Left ventricle myocardium superior (tissue), 1 donor: ENCODE results near the gene GALNTL6. TPM values are rescaled to one million over a fixed set of nuclear protein-coding genes. Genes with fewer than 3 reads are reported as not detected.

Experiments
- ATAC-seq: fragments of 200-7000 bp; cut with Tn5 transposase; one replicate; pipeline ENCODE4 v1.9.1; 2020; ENCODE audit warnings: mild to moderate bottlenecking, moderate library complexity
- DNase-seq: peaks from one replicate; pipeline ENCODE4 v3.0.0-alpha.2; 2020
- intact Hi-C: fragments of 100-400 bp; cut with micrococcal nuclease; formaldehyde crosslinking; loops from one replicate; pipeline ENCODE4 v1.11.0; 2022
- total RNA-seq: library from RNA; stranded (reverse); fragmentation: NEBNext Ultra II Directional; extraction: Animal tissue kit (Norgen Biotek cat#: 25700); gene quantifications from one replicate; pipeline ENCODE4 v1.2.1, GENCODE V29; 2021
- donor health status: DM: no; HTN: yes; CAD: no; lungs with severe emphysema.

GALNTL6 gene
- total RNA-seq, 1 donor from 2014 or later = not detected

DNA sequence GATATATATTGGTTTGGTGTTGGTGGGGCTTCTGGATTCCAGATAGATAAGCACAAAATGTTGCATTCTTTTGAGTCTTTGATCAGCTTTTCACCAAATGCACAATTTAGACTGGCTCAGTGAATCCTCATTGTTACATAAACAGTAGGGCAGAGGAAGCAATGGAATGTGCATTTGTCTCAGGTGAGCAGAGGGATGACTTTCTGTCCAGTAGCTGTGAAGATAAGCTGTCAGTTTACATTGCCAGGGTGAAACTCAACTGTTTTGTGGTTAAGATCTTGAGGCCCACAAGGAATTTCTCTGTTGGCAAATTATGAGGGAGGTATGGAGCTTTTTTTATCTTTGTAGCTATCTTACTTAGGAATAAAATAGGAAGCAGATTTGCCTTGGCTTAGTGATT is 168.0 kb downstream of the GALNTL6 start:
- no peak for DNase-seq
- ATAC-seq = no peak
- intact Hi-C loops = no loop called here

GRCh38 chr4:171983935-171984805 is 171.0 kb downstream of the GALNTL6 start:
- ATAC-seq (no peak), DNase-seq (no peak)
- intact Hi-C loops = no loop called here

GRCh38 chr4:171985129-171985528 is 171.9 kb downstream of the GALNTL6 start:
- DNase-seq = no peak
- no peak for ATAC-seq
- intact Hi-C loops = no loop called here

- intact Hi-C loops = no loop called here
- ATAC-seq = no peak
- DNase-seq = no peak
These were observed 180.0 kb downstream of the GALNTL6 start for GRCh38 chr4:171993247-171993646.

- intact Hi-C loops = no loop called here
- ATAC-seq (no peak), DNase-seq (no peak)
These were observed 194.7 kb downstream of the GALNTL6 start for GRCh38 chr4:172007889-172008288.

- intact Hi-C loops = no loop called here
- ATAC-seq (no peak), DNase-seq (no peak)
These were observed 196.4 kb downstream of the GALNTL6 start for GRCh38 chr4:172009446-172010230.

- ATAC-seq (no peak), DNase-seq (no peak)
- intact Hi-C loops = no loop called here
These were observed 198.0 kb downstream of the GALNTL6 start for GRCh38 chr4:172011196-172011595.

- no peak for ATAC-seq
- no peak for DNase-seq
- intact Hi-C loops = no loop called here
These were observed 205.2 kb downstream of the GALNTL6 start for GRCh38 chr4:172018358-172018757.

GRCh38 chr4:172035562-172035961 is 222.4 kb downstream of the GALNTL6 start:
- no peak for DNase-seq
- intact Hi-C loops = no loop called here
- ATAC-seq = no peak

- DNase-seq = no peak
- intact Hi-C loops = no loop called here
- ATAC-seq = no peak
These were observed 227.6 kb downstream of the GALNTL6 start for GRCh38 chr4:172040766-172041165.

DNA sequence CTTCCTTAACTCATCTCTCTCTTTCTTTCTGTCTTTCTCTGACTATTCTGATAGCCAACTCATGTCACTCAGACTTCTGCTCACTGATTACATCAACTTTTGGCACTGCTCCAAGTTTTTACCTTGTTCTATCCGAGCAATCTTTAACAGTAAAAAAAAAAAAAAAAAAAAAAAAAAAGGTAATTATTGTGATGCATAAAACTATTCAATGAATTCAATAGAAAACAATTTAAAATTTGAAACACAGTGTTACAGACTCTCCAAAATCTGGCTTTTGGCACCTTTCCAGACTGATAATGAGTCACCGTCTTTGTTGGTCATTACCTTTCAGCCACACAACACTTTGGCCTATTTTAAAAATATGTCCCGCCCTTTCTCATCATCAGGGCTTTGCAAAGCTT is 229.5 kb downstream of the GALNTL6 start:
- intact Hi-C loops = no loop called here
- ATAC-seq (no peak), DNase-seq (no peak)

DNA sequence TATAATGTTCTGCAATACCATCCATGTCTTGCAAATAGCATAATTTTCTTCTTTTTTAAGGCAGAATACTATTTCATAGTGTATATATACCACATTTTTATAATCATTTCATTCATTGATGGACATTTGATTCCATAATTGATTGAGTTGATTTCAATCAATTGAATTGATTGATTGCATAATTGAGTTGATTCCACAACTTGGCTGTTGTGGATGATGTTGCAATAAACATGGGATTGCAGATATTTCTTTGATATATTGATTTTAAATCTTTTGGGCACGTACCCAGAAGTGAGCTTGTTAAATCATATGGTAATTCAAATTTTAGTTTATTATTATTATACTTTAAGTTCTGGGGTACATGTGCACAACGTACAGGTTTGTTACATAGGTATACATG is 232.8 kb downstream of the GALNTL6 start:
- ATAC-seq = no peak
- DNase-seq = no peak
- intact Hi-C loops = no loop called here

DNA sequence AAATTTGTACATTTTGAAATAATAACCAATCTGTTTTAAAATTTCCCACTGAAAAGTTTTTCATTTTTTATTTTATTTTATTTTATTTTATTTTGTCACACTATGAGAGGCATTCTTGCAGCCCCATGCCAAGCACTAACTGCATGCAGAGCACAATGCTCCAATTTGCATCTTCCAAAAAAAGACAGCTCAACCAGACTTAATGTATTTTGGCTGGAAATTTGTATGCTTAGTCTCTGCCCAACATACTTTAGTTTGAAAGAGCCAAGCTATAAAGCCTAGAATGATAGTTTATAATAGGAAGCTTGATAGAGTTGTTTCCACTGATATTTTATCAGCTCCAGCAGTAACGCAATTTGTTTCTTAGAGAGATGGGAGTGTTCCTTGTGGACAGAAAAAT is 235.5 kb downstream of the GALNTL6 start:
- ATAC-seq (no peak), DNase-seq (no peak)
- intact Hi-C loops = no loop called here

DNA sequence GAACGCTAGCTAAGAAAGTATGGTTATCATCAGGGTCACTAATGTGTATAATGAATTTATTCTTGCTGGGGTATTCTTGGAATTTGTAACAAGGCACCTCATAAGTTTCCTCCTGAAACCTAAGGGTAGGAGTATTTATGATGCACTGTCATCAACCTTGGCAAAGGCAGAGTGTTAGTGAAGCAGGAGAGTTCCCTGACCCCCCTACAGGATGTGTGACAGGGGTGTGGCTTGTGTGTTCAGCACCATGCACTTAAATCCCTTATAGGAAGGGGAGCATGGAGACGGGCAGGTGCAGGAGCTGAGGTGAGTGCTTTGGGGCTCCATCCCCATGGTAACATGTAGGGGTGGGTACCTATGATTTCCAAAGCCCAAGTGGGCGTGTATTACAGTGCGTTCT is 237.7 kb downstream of the GALNTL6 start:
- intact Hi-C loops = no loop called here
- DNase-seq (no peak), ATAC-seq (no peak)

- intact Hi-C loops = no loop called here
- ATAC-seq = no peak
- DNase-seq = no peak
These were observed 241.8 kb downstream of the GALNTL6 start for GRCh38 chr4:172055046-172055445.

GRCh38 chr4:172055498-172055897 is 242.3 kb downstream of the GALNTL6 start:
- no peak for DNase-seq
- no peak for ATAC-seq
- intact Hi-C loops = no loop called here

DNA sequence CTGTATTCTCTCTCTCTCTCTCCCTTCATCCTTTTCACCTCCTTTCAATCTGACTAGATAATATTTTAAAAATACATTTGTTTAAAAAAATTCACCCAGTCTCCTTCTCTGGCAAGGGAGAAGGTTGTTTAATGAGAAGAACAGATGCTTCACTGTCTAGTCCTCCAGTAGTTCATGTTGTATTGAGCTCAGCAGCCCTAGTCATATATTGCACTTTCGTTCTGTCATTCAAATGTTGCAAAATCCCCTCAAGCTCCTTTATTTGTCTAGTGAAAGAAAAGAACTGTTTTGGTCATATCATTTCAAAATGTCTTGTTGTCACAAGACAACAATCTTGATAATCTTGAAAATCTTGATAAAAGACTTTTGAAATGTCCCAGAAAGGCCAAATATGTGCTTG is 248.0 kb downstream of the GALNTL6 start:
- no peak for ATAC-seq
- intact Hi-C loops = no loop called here
- DNase-seq = no peak

DNA sequence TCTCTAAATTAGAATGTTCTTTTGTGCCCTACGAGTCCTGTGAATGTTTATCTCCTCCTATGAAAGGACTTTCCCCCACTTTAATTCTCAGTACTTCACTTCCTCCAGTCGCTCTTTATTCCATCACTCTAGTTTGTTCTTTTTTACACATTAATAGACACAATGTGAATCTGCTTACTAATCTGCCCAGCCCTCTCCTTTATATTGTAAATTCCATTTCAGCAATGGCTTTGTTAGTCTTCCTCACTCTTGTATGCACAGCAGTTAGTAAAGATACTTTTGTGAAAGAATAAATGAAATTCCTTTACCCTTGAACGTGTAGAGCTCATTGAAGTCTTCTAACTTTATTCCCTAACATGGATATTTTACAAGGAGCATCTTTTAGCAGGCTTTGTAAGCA is 255.3 kb downstream of the GALNTL6 start:
- intact Hi-C loops = no loop called here
- DNase-seq (no peak), ATAC-seq (no peak)

DNA sequence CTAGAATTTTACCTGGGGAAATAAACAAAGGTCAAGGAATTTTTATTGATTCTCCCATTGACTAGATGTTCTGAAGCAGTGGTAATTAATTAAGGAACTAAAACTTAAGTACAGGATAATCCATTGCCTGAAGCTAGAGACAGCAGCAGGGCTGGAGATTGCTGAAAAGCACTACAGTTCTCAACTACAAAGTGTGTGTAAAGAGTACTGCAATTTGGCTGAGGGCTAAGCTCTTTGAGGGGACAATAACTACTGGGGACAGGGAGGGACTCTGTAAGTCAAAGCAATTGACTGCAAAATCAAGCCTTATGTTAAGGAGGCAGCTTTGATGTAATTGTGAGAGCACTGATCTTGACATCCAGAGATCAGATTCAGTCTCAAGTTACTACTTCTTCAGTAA is 260.4 kb downstream of the GALNTL6 start:
- intact Hi-C loops = no loop called here
- DNase-seq (no peak), ATAC-seq (no peak)

GRCh38 chr4:172083272-172083671 is 270.1 kb downstream of the GALNTL6 start:
- ATAC-seq = no peak
- no peak for DNase-seq
- intact Hi-C loops = no loop called here

DNA sequence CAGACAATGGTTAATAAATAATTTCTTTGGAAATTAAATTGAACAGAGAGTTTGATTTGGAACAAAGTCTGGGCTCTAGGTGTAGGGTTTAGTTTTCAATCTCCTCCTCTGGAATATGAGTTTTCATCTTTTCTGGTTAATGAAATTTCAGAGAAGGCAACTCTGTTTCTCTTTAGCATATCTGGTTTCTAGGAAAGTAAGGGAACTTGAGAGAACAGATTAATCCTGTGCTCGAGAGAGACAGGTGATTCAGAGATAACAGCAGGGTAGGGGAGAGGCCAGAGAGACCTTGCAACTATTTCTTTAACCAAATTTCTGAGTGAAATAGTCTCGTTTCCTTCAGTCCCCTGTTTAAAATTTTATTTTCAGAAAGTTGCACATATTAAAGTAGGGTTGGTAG is 275.4 kb downstream of the GALNTL6 start:
- ATAC-seq (no peak), DNase-seq (no peak)
- intact Hi-C loops = no loop called here
